ENCODE results near the gene PLD4.

DNA sequence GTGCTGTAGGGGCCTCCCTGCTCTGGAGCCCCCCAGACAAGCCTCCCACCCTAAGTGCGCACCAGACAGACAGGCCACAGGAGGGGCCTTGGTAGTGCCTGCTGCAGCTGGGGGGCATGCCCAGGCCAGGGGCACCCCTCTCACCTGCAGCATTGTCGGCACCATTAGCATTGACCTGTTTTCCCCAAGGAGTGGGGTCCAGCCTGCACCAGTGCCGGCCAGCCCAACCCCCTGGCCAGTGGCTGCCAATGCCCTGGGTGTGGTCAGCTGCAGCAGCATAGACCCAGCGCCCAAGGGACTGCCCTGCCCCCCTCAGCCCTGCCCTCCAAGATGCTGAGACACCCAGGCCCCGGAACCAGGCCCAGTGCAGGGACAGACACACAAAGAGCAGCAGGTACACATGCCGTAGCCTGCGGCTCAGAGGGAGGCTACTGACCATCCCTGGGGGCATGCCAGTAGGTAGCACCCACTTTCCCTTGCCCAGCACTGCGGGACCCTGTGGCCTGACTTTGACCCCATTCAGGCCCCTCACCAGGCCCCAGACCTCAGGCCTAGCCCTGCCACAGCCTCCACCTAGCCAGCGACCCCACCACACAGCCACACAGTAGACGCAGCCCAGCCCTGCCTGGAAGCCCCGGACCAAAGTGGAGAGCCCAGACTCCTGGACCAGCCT, 52.5 kb downstream of the PLD4 start:
- TF ChIP-seq CTCF (IDR thresholded peaks at IDR 0.05): no peak
- TF ChIP-seq POLR2A (IDR thresholded peaks at IDR 0.05): no peak

All from lower leg skin (tissue), 3 donors.